NCI-H2171 (cell line): Measurements from ENCODE around the gene OSBPL8.

Experiments used
- DNase-seq: peaks from one replicate; lab custom pipeline; 2025; lab: John Stamatoyannopoulos, UW

The OSBPL8 gene

GRCh38 chr12:76556368-76556767, 3.2 kb downstream of the OSBPL8 start:
- DNase-seq, result no peak

GRCh38 chr12:76555797-76556196, 3.8 kb downstream of the OSBPL8 start:
- DNase-seq, result no peak

GRCh38 chr12:76555231-76555767, 4.3 kb downstream of the OSBPL8 start:
- no peak for DNase-seq

- no peak for DNase-seq
Measured at GRCh38 chr12:76554405-76555230, 5.0 kb downstream of the OSBPL8 start.

- no peak for DNase-seq
Measured at GRCh38 chr12:76552343-76552938, 7.1 kb downstream of the OSBPL8 start.

- DNase-seq, result no peak
Measured at GRCh38 chr12:76551482-76551888, 8.1 kb downstream of the OSBPL8 start.

- no peak for DNase-seq
Measured at GRCh38 chr12:76549131-76549530, 10.4 kb downstream of the OSBPL8 start.

- no peak for DNase-seq
Measured at GRCh38 chr12:76548222-76548837, 11.2 kb downstream of the OSBPL8 start.

GRCh38 chr12:76547526-76547925, 12.0 kb downstream of the OSBPL8 start:
- DNase-seq, result no peak

- no peak for DNase-seq
Measured at GRCh38 chr12:76546889-76547288, 12.7 kb downstream of the OSBPL8 start.

- DNase-seq, result no peak
Measured at GRCh38 chr12:76545486-76545885, 14.1 kb downstream of the OSBPL8 start.

GRCh38 chr12:76544601-76545261, 14.8 kb downstream of the OSBPL8 start:
- peak; percentile 1 for DNase-seq

- no peak for DNase-seq
Measured at GRCh38 chr12:76543813-76544347, 15.7 kb downstream of the OSBPL8 start.

GRCh38 chr12:76542908-76543307, 16.7 kb downstream of the OSBPL8 start:
- DNase-seq, result no peak

- DNase-seq, result no peak
Measured at GRCh38 chr12:76539727-76540126, 19.8 kb downstream of the OSBPL8 start.

- no peak for DNase-seq
Measured at GRCh38 chr12:76537923-76538322, 21.6 kb downstream of the OSBPL8 start.

- no peak for DNase-seq
Measured at GRCh38 chr12:76536546-76536945, 23.0 kb downstream of the OSBPL8 start.

GRCh38 chr12:76535170-76535569, 24.4 kb downstream of the OSBPL8 start:
- DNase-seq, result no peak

GRCh38 chr12:76533331-76533730, 26.2 kb downstream of the OSBPL8 start:
- DNase-seq, result no peak

GRCh38 chr12:76532520-76532919, 27.1 kb downstream of the OSBPL8 start:
- DNase-seq, result no peak

GRCh38 chr12:76531056-76531455, 28.5 kb downstream of the OSBPL8 start:
- no peak for DNase-seq

GRCh38 chr12:76530516-76530915, 29.1 kb downstream of the OSBPL8 start:
- DNase-seq, result no peak
